ENCODE data around the gene KCNK3. TPM values are rescaled to one million over a fixed set of nuclear protein-coding genes. Genes with fewer than 3 reads are reported as not detected.
A peak's percentile ranks its signal among the peaks of the same experiment; 100 is the strongest.

KCNK3 gene
- total and polyA plus RNA-seq, 2 donors (not counting 3 experiments of a cell fraction or from before 2014, with no cell fraction given): not detected

- H3K9me1 ChIP-seq (replicated peaks; ENCODE audit: control insufficient read depth, extremely low read depth, insufficient read depth, low read length): no peaks in the 10 kb centered on the region
- DNase-seq (ENCODE audit: low read depth, low spot score) (peak; percentile 82), FAIRE-seq (peak; percentile 75)
- peak within 1 kb of the TSS; percentile 92 for H3K9ac ChIP-seq (replicated peaks; ENCODE audit: extremely low read depth, insufficient read depth, low read length)
- no peaks in the 10 kb centered on the region for H4K20me1 ChIP-seq (replicated peaks; ENCODE audit: control insufficient read depth, extremely low read depth, insufficient read depth, low read length)
- CTCF ChIA-PET: interaction anchor here (0.7 to 1.2 kb wide), 4 partner anchors 13 to 21 kb away, joined by 3 to 5 read pairs (median 3); partner anchors contain the start of gene CENPA
- H3K4me1 ChIP-seq (ENCODE audit: control insufficient read depth, extremely low read depth, insufficient read depth, low read length): peaks cover 9% of the 10 kb centered on the region
- peak within 1 kb of the TSS; percentile 80 for H3K4me2 ChIP-seq (ENCODE audit: insufficient read depth, low read length)
- dilution Hi-C loops (cut with MboI; ENCODE audit: extremely low pct_ligation_motif_present, low sequenced_read_pairs) (no loop called here), intact Hi-C loops (cut with micrococcal nuclease) (loop anchor here (1.0 kb wide), 1 partner anchor 21 kb away; no protein-coding TSS in a partner anchor)
- H3K4me3 ChIP-seq (replicated peaks in 1 of 3; ENCODE audit: insufficient read depth in 1 of 3, low read depth in 1 of 3, low read length in 3 of 3): peak within 1 kb of the TSS; percentile 82 to 90 (median 84)
- no peak for TF ChIP-seq FOS (IDR thresholded peaks at IDR 0.05; ENCODE audit: borderline replicate concordance, insufficient read depth, low read length)
- TF ChIP-seq, protein P1, sequence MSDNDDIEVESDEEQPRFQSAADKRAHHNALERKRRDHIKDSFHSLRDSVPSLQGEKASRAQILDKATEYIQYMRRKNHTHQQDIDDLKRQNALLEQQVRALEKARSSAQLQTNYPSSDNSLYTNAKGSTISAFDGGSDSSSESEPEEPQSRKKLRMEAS (IDR thresholded peaks at IDR 0.05; ENCODE audit: insufficient read depth, insufficient read length): peak; percentile 84
- no peak for TF ChIP-seq JUN (IDR thresholded peaks at IDR 0.05; ENCODE audit: borderline replicate concordance, insufficient read depth, insufficient read length, low read depth)
- peak; percentile 96 for TF ChIP-seq POLR2A (IDR thresholded peaks at IDR 0.05; ENCODE audit: low read depth, low read length)
- TF ChIP-seq POLR2AphosphoS5 (IDR thresholded peaks at IDR 0.05; ENCODE audit: insufficient read depth, low read depth, low read length): peak; percentile 96
- H3K27ac ChIP-seq (ENCODE audit: insufficient read depth, low read depth, low read length): peak within 1 kb of the TSS; percentile 73
- TSS peak; percentile 72 for BruUV-seq (replicated peaks)
- H3K9me3 ChIP-seq (replicated peaks; ENCODE audit: control insufficient read depth, insufficient read depth, low read length): no peaks in the 10 kb centered on the region
- POLR2A ChIA-PET: no interaction called here
- peak within 1 kb of the TSS; percentile 86 for H2AFZ ChIP-seq (ENCODE audit: low read depth, low read length)
- no peaks in the 10 kb centered on the region for H3K27me3 ChIP-seq (ENCODE audit: control insufficient read depth in 2 of 2, insufficient read depth in 2 of 2, low read length in 2 of 2)
- peaks cover 45% of the 10 kb centered on the region for H3K79me2 ChIP-seq (ENCODE audit: control insufficient read depth, insufficient read depth, low read length)
- peaks cover 0 to 2% of the 10 kb centered on the region in 2 experiments for H3K36me3 ChIP-seq (ENCODE audit: control insufficient read depth in 2 of 2, extremely low read depth in 1 of 2, insufficient read depth in 2 of 2, low read length in 2 of 2)
Measured at GRCh38 chr2:26764078-26764887, 71.8 kb downstream of the KCNK3 start, which contains the start of gene SLC35F6. Gene SLC35F6 (plus strand): TSS chr2:26764284. CDS start chr2:26764350, 66 bp downstream.

DNA sequence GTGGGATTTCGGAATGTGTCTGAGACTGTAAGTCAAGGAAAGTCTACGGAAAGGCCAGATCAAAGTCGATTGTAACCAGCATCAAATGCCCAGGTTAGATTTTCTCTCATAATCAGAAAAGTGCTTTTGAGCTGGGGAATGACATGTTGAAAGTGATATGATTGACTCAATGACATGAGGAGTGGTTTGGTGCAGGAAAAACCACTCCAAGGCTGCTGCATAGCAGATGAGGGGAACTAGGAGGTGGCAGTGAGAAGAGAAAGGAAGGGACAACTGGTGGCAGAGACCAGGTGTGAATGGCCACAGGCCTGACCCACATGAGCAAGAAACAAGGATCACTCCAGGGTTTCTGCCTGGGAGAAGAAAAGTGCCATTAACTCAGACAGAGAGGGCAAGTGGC lies 72.4 kb downstream of the KCNK3 start:
- intact Hi-C loops (cut with micrococcal nuclease): loop anchor here (1.0 kb wide), 1 partner anchor 20 kb away; no protein-coding TSS in a partner anchor
- CTCF ChIA-PET: interaction anchor here (0.7 to 1.2 kb wide), 3 partner anchors 12 to 21 kb away, joined by 3 to 5 read pairs (median 3); partner anchors contain the start of gene CENPA

More for the DNA sequence above, 72.4 kb downstream of the KCNK3 start:
- Histone ChIP-seq H3K9me3 (replicated peaks; ENCODE audit: control insufficient read depth, insufficient read depth, low read length) (no peaks in the 10 kb centered on the region), H3K9me1 (replicated peaks; ENCODE audit: control insufficient read depth, extremely low read depth, insufficient read depth, low read length) (no peaks in the 10 kb centered on the region), H4K20me1 (replicated peaks; ENCODE audit: control insufficient read depth, extremely low read depth, insufficient read depth, low read length) (no peaks in the 10 kb centered on the region), H3K36me3 (ENCODE audit: control insufficient read depth in 2 of 2, extremely low read depth in 1 of 2, insufficient read depth in 2 of 2, low read length in 2 of 2) (peaks cover 0 to 2% of the 10 kb centered on the region in 2 experiments), H3K27ac (ENCODE audit: insufficient read depth, low read depth, low read length) (peak overlapping the region; percentile 73), H3K4me3 (replicated peaks in 1 of 3; ENCODE audit: insufficient read depth in 1 of 3, low read depth in 1 of 3, low read length in 3 of 3) (peak overlapping the region; percentile 82 to 90 (median 84)), H3K27me3 (ENCODE audit: control insufficient read depth in 2 of 2, insufficient read depth in 2 of 2, low read length in 2 of 2) (no peaks in the 10 kb centered on the region), H3K9ac (replicated peaks; ENCODE audit: extremely low read depth, insufficient read depth, low read length) (peak overlapping the region; percentile 92), H3K79me2 (ENCODE audit: control insufficient read depth, insufficient read depth, low read length) (peaks cover 50% of the 10 kb centered on the region), H3K4me1 (ENCODE audit: control insufficient read depth, extremely low read depth, insufficient read depth, low read length) (peaks cover 9% of the 10 kb centered on the region), H2AFZ (ENCODE audit: low read depth, low read length) (peak overlapping the region; percentile 86), H3K4me2 (ENCODE audit: insufficient read depth, low read length) (peak overlapping the region; percentile 80)
- TF ChIP-seq EZH2 (IDR thresholded peaks at IDR 0.05; ENCODE audit: borderline replicate concordance, low read depth, low read length, severe bottlenecking): no peak
- no peak for TF ChIP-seq JUN (IDR thresholded peaks at IDR 0.05; ENCODE audit: borderline replicate concordance, insufficient read depth, insufficient read length, low read depth)
- TF ChIP-seq, protein P1 (IDR thresholded peaks at IDR 0.05; ENCODE audit: insufficient read depth, insufficient read length): no peak
- no peak for TF ChIP-seq FOS (IDR thresholded peaks at IDR 0.05; ENCODE audit: borderline replicate concordance, insufficient read depth, low read length)
- TF ChIP-seq POLR2A (IDR thresholded peaks at IDR 0.05; ENCODE audit: low read depth, low read length): no peak
- TF ChIP-seq MYC (IDR thresholded peaks at IDR 0.05; ENCODE audit: low read depth, low read length): no peak
- TF ChIP-seq GATA2 (IDR thresholded peaks at IDR 0.05; ENCODE audit: insufficient read depth, insufficient read length, low read depth, low read length): no peak
- TF ChIP-seq CTCF (IDR thresholded peaks at IDR 0.05; ENCODE audit: extremely low read depth in 1 of 2, insufficient read depth in 1 of 2, low read depth in 1 of 2, low read length in 2 of 2): no peak
- no peak for TF ChIP-seq POLR2AphosphoS5 (IDR thresholded peaks at IDR 0.05; ENCODE audit: insufficient read depth, low read depth, low read length)
- no TSS peak for BruUV-seq (replicated peaks)
- dilution Hi-C loops (cut with MboI; ENCODE audit: extremely low pct_ligation_motif_present, low sequenced_read_pairs): no loop called here
- peak; percentile 68 for FAIRE-seq
- POLR2A ChIA-PET: no interaction called here
- no peak for DNase-seq (ENCODE audit: low read depth, low spot score)

Measured in endothelial cell of umbilical vein (primary cell).